Brain microvascular endothelial cell (primary cell): ENCODE data around the gene TOGARAM2.
A peak's percentile ranks its signal among the peaks of the same experiment; 100 is the strongest.
"Not testable (repeated sequence)": the region's sequence is repeated elsewhere in the genome, so short reads cannot be mapped to it uniquely, and the experiment has no call there.

Experiments
- DNase-seq: peaks from one replicate; pipeline ENCODE4 v3.0.0-alpha.2; 2020
- H3K27ac ChIP-seq: fragments of 250-450 bp; sonication (Bioruptor Pico); 2 replicates; pipeline ENCODE4 v1.5.1; 2020; ENCODE audit warnings: mild to moderate bottlenecking, moderate library complexity
- H3K27me3 ChIP-seq: fragments of 250-450 bp; sonication (Bioruptor Pico); replicated peaks from 2 replicates; pipeline ENCODE4 v1.5.1; 2020; ENCODE audit warnings: mild to moderate bottlenecking
- H3K36me3 ChIP-seq: fragments of 250-450 bp; sonication (Bioruptor Pico); replicated peaks from 2 replicates; pipeline ENCODE4 v1.5.1; 2020; ENCODE audit warnings: mild to moderate bottlenecking
- H3K4me3 ChIP-seq: 2 replicates; pipeline ENCODE4 v1.5.1; 2011; ENCODE audit warnings: low read depth, mild to moderate bottlenecking, control low read depth, low read length, moderate library complexity
- CTCF ChIP-seq: IDR thresholded peaks from 2 replicates; pipeline ENCODE4 v1.5.1; 2011; ENCODE audit warnings: low read depth, mild to moderate bottlenecking, moderate library complexity, low read length, control low read depth, inconsistent platforms; ENCODE audit errors: missing control alignments
- in situ Hi-C: cut with HindIII; loops from 2 replicates; pipeline ENCODE4 v1.10.0; 2017; ENCODE audit warnings: low sequenced_read_pairs, low pct_ligation_motif_present

Gene TOGARAM2

GRCh38 chr2:28972778-28973335, 8.2 kb upstream of the TOGARAM2 start:
- H3K27ac ChIP-seq = no peak overlapping the region
- no peak for DNase-seq
- no peak for TF ChIP-seq CTCF
- H3K36me3 ChIP-seq = no peaks in the 10 kb centered on the region
- in situ Hi-C loops = no loop called here
- no peaks in the 10 kb centered on the region for H3K27me3 ChIP-seq
- no peak overlapping the region for H3K4me3 ChIP-seq

- Histone ChIP-seq H3K36me3 (no peaks in the 10 kb centered on the region), H3K4me3 (no peak overlapping the region), H3K27me3 (no peaks in the 10 kb centered on the region), H3K27ac (no peak overlapping the region)
- in situ Hi-C loops = no loop called here
- no peak for DNase-seq
- TF ChIP-seq CTCF = no peak
Measured at GRCh38 chr2:28974252-28974651, 6.8 kb upstream of the TOGARAM2 start.

- no peak for TF ChIP-seq CTCF
- Histone ChIP-seq H3K27me3 (no peaks in the 10 kb centered on the region), H3K27ac (no peak overlapping the region), H3K4me3 (no peak overlapping the region), H3K36me3 (no peaks in the 10 kb centered on the region)
- in situ Hi-C loops = no loop called here
- no peak for DNase-seq
Measured at GRCh38 chr2:28975671-28976070, 5.4 kb upstream of the TOGARAM2 start.

- no peaks in the 10 kb centered on the region for H3K27me3 ChIP-seq
- peak; percentile 80 for DNase-seq
- no peak overlapping the region for H3K4me3 ChIP-seq
- peak overlapping the region; percentile 14 for H3K27ac ChIP-seq
- TF ChIP-seq CTCF = no peak
- in situ Hi-C loops = no loop called here
- no peaks in the 10 kb centered on the region for H3K36me3 ChIP-seq
Measured at GRCh38 chr2:28976584-28976983, 4.5 kb upstream of the TOGARAM2 start.

- H3K27me3 ChIP-seq = no peaks in the 10 kb centered on the region
- in situ Hi-C loops = no loop called here
- H3K36me3 ChIP-seq = no peaks in the 10 kb centered on the region
- H3K27ac ChIP-seq = no peak overlapping the region
- DNase-seq = no peak
- H3K4me3 ChIP-seq = no peak overlapping the region
- no peak for TF ChIP-seq CTCF
Measured at GRCh38 chr2:28977176-28977875, 3.8 kb upstream of the TOGARAM2 start.

GRCh38 chr2:28978001-28978400, 3.1 kb upstream of the TOGARAM2 start:
- H3K4me3 ChIP-seq, H3K36me3 ChIP-seq, H3K27ac ChIP-seq, H3K27me3 ChIP-seq, DNase-seq, in situ Hi-C loops: not testable (repeated sequence)
